HK-2 (cell line): ENCODE results near the gene TSPAN31.
A peak's percentile ranks its signal among the peaks of the same experiment; 100 is the strongest.

ENCODE experiments used
- DNase-seq: peaks from one replicate; pipeline ENCODE4 v3.0.0-alpha.2; 2018; ENCODE audit not compliant: unreplicated experiment

The TSPAN31 gene

DNA sequence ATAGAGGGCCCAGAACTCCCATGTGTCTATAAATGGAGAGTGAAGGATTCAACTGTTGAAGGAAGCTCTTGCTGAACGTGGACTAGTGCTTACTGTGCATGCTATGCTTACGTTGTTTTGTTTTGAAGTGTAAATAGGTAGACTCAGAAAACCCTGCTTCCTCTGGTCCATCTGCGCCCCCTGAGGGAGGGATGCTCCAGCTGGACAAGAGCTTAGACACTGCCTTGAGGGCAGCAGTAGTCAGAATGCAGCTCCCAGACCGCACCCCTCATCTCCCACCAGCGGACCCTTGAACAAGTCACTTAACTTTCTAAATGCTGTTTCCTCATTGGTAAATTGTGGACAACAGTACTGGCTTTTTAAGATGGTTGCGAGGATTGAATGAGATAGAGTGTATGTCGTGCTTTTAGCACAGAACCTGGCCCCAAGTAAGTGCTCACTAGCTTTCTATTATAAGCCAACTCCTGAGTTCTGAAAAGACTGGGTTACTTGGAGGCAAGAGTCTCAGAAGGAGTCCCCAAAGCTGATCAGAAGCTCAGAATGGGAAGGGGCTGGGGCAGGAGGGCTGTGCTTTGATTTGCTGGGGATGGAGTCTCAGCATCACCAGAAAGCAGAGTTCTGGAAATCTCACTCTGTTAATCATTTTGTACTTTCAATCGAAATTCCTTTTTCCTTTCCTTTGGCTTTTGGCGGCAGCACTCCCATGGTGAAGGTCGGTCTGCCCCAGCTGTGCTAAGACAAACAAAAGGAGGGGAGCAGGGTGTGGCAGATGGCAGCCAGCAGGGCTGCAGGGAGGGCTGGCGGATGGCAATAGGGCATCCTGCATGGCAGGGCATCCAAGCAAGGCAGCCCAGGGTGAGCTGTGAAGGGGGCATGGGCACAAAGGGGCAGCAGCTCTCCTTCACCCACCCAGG, 21.9 kb upstream of the TSPAN31 start:
- DNase-seq, result no peak

DNA sequence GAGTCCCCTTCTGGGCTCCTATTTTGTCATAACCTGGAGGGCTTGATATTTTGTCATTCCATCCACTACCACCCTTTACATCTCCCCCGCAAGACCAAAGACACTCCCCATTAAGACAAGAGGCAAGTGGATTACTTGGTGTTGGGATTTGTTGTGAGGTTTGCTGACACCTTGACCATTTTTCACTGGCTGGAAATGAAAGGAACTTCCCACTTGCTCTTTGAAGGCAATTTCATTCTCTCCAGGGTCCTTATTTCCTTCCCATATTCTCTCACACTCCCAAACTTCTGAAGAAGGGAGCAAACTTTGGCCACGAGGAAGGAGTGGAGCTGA, 21.2 kb upstream of the TSPAN31 start:
- no peak for DNase-seq

DNA sequence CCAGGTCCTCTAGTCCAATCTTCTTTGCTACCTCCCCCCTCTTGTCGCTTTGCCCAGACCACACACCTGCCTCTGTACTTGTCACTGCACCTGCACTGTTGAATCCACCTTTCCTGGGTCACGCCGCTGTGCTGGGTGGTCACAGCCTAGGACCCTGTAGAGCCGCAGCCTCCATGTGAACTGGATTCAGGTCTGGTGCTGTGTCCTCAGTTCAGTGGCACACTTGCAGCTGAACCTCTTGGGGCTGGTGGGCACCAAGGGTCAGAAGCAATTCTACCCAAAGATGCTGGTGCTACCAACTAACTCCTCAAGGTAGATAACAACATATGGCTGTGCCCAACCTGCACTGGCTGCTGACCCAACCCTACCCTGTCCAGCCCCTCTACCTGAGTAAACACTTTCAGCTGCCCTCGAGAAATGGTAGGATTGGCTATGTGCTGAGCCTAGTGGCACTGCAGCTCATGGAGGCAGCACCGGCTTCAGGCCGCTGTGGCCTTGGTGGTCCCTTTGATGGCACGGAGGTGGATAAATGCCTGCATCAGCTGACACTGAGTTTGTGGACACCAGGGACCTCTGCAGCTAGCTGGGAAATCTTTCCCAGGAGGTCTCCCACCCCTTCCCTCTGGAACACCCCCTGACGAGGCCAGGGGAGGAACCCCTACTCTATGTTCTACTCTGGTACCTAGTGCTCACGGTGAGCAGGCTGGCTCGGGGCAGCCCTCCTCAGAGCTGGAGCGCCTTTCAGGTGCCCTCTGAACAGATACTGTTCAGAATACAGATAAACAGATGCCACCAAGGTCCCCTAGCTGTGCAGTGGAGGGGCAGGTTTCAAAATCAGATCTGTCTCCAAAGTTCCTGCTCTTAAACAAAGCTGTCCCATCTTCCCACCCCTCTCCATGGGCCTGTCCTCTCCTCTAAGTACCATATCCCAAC, 20.6 kb upstream of the TSPAN31 start:
- DNase-seq, result no peak

DNA sequence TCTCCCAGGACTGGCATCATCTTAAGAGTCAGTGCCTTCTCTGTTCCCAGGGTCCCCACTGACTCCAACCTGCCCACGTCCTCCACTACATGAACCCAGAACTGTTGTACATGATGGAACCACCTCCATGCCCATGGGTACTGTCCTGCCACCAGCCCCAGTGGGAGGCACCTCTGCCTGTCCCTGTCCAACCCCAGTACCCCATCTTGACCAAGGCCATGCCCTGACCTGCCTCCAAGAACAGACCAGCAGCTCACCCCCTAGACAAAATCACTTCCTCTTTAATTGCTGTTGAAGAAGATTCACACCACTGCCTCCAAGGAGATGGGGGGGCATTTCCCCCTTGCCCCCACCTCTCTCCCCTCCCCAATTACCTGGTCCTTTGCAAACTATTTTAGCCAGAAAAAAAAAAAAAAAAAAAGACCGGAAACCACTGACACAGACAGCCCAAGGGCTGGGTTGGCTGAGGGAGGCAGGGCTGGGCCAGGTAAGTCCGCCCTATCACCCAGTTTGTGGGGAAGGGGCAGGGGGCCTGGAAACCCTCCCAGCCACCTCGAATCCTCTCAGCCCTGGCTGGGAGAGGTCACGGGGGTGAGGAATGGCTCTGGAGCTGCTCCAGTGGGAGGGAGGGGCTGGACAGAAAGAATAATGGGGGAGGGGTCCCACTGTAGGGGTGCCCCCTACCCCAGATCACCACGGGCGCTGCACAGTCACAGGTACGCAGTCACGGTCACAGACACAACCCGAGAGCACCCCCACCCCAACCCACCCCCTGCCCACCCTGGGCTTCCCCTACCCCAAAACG, 19.7 kb upstream of the TSPAN31 start:
- DNase-seq, result no peak

DNA sequence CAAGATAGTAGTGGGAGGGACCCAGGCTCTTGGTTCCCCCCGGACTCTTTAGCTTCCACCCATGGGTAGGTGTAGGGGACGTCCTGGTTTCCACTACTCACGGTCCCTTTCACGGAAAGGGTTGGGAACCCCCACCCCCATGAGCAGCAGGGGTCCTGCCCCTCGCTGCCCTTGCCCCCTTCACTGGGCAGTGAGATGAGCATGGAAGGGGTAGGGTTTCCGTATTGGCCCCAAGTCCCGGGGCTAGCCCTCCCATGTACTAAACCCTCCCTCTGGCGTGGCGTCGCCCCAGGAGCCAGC, 19.0 kb upstream of the TSPAN31 start:
- DNase-seq, result no peak

DNA sequence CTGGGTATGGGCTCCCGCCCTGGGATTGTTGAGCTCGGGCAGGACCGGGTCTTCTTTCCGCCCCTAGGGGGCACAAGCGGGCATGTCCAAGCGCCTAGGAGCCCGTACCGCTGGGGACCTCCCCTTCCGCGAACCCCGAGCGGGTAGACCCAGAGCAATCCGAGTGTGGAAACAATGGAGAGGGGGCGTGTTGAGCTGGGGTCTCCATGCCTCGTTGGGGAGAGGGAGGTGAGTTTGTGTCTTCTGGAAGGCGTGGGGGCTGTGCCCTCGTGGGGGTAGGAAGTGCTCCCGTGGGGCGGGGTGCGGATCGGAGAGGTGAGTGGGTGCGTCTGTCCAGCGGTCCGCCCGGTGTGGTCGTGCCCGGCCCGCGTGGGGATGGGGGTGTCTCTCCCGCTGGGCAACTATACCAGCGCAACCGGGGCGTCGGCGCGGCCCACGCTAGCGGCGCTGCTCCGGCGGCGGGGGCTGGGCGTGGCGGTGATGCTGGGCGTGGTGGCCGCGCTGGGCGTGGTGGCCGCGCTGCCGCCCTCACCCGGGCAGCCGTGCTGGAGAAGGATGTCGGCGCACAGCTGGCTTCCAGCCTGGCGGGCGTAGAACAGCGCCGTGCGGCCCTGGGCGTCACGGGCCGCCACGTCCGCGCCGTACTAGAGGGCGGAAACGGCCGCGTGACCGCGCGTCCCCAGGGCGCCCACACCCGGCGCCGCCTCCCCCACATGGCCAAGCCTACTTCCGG, 18.5 kb upstream of the TSPAN31 start:
- peak; percentile 89 for DNase-seq

DNA sequence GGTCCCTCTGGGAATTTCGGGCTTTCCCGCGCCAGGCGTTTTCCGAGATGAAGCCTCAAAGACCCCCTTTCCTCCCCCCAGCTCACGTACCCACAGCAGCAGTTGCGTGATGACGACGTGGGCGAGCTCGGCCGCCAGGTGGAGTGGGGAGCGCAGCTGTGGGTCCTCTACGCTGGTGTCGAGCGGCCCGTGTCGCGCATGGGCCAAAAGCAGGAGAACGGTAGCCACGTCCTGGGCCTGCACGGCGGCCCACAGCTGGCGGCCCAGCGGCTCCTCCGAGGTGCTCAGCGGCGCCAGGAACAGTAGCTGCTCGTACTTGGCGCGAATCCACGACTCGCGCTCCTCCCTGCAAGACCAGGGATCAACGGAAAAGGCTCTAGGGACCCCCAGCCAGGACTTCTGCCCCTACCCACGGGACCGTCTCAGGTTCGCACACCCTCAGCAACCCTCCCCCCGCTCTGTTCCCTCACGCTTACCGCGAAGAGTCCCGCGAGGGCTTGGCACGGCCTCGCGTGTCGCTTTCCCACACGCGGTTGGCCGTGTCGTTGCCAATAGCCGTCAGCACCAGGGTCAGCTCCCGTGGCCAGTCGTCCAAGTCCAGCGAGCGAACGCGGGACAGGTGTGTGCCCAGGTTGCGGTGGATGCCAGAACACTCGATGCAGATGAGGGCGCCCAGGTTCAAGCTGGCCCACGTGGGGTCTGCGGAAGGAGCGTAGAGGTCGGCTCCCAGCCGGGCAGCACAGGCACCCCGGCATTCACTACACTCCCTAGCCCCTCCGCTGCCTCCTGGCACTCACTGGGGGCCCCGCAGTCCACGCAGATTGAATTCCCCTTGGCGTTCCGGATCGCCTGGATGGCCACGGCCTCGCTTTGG, 17.7 kb upstream of the TSPAN31 start:
- no peak for DNase-seq

DNA sequence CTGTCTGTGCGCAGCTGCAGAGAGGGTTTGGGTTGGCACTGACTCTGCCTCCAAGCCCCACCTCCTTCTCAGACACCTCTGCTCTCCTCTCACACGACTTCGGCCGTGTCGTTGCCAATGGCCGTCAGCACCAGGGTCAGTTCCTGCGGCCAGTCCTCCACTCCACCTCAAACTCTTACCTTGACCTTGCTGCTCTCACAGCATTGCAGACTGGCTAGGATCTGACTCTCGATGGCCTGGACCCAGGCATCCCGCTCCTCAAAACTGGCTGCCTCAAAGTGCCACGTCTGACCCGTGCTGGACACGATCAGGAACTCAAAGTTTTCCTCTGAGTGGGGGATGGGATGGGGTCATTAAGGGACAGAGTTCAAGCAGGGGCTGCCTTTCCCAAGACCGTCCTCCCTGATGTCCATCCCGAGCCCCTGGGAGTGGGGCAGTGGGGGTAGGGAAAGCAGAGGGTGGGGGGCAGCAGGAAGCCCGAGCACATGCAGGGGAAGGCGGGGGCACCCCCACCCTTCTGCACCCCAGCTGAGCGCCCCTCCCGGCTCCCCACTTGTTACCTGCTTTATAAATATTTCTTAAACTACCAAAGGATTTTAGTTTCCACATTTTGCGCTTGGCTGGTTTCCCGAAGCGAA, 17.0 kb upstream of the TSPAN31 start:
- no peak for DNase-seq

DNA sequence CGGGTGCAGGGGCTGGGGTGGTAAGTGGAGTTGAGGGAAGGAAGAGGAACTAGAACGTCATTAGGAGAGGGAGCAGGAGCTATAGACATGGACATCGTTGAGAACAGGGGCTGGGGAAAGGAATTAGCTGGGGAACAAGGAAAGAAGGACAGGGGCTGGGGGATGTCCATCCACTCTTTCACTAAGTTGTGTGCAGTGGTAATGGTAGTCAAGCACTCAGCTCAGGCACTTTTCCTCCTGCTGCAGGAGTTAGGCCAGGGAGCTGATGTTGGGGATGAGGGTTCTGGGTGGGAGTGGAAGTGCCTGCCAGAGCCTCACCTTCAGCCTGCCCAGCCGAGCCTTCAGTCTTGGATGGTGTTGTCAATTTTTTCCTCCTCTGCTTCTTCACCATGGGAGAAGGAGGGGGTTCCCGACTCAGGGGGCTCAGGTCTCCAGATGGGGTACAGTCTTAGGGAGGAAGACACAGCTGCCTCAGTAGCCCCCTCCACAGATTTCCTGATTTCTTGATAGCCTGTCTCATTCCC, 15.5 kb upstream of the TSPAN31 start:
- DNase-seq, result no peak

DNA sequence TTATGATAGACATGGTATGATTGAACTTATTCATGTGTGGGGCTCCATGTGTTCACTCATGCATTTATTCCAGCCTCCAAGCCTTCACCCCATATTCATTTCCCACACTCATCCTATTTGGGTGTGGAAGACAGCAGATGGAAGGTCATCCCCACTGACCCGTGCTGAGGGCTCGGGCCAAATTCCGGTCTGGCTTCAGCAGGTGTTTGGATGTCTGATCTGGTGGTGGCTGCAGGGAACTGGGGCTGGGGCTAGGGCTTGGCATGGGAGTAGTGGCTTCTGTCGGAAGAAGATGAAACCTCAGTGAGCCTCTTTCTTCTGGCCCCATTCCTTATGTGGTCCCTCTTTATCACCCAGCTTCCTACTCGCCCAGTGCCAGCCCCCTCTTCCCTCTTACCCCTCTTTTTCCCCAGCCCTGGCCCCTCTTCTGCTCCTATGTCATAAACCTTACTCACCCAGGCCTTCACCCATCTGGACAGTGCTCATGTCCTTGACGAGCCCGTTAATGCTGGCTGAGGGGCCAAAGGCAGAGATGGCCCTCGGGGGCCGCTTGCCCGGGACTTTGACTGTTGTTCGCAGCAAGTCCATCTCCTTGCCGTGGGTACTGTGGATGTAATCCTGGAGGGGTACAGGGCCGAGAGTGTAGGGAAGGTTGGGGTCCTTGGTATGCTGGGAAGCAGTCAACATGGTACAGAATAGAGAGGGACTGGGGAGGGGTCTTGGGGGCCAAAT, 14.3 kb upstream of the TSPAN31 start:
- DNase-seq, result no peak

DNA sequence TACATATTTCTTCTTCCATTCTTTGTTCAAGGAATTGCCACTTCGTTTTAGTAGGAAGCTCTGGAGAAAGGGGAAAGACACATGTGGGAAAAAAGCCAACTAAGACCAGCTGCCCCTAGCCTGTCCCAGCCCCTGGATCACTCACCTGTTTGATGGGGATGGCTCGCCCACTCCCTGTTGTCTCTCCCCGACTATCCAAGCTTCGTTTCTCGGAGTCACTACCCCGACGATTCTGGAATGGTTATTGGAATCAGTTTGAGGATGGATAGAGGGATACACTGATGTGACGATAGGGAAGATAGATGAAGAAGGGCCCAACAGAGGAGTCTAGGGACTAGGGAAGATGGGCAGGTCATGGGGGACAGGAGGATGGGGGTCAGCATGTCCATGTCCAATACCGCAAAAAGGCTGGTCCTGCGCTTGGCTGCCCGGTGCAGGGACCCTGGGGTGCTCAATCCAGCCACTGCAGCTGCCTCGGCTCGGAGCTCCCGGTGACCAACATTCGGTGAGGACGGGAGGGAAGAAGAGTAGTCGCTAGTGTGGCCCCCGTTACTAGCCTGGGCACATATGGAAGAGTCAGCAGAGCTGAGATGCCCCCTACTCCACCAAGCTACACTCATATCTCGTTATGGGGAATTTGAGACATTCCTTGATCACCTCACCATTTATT, 13.3 kb upstream of the TSPAN31 start:
- DNase-seq, result no peak

DNA sequence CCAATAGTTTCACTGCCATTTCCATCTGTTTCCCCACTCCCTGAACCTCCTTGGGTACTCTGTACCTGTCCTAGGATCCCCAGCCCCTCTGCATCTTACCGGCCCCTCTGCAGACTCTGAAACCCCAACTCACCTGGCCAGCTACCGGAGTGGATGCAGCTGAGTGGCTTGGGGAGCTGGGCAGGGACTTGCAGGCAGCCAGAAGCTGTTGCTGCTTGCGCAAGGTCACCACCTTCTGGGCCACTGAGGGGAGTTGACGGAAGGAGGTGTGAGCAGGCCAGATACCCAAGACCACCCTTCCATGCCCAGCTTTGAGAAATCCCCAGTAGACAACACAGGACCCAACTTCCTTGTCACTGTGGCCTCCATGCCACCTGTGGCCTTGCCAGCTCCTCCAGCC, 12.6 kb upstream of the TSPAN31 start:
- no peak for DNase-seq

DNA sequence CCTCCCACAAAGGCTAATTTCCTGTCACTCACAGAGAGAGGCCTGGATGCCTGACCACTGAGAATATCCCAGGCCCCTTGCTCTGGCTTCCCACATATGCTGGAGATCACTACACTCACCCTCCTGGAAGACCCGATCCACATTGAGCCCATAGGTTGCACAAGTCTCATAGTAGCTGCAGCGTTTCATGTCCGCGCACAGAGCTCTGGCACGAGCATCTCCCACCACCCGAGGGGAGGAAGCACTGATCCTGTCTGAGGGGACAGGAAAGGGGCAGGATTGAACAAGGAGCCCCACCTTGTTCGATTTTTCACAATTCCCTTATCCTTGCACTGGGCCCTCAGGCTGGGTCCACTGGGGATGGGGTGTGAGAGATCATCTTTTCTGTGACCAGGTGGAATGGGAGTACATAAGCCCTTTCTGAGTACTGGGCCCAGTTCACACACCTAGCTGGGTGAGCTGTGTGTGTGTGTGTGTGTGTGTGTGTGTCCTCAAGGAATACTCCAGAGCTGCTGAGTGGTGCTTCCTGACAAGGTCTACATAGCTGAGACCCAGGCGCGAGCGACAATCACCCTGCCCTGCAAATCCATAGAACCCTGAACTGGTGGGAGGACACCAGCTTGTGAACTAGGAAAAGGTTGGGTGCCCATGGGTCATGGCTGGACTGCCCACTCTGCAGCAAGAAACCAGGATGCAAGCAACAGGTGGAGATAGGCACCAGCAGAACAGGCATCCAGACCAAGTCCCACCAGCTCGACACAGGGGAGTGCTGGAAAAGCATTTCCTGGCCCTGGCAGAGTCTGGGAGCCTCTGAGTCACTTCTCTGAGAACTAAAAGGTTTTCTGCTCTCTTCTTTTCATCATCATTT, 11.9 kb upstream of the TSPAN31 start:
- DNase-seq, result no peak

DNA sequence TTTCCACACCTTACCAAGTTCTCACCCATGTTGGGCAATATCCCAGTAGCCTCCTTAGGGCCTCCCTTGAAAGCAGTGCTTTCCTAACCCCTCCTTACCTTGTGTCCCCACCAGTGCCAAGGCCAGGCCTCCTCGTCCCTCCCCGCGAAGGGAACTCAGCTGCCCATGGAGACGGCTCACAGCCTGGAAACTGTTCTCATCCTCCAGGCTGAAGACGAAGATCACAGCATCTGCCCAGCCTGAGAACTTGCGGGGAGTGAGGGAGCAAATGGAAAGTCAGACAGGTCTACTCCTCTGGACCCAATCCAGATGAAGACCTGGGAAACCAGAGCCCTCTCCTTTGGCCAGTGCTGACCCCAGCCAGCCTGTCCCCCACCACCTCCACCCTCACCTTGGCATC, 10.9 kb upstream of the TSPAN31 start:
- DNase-seq, result no peak

DNA sequence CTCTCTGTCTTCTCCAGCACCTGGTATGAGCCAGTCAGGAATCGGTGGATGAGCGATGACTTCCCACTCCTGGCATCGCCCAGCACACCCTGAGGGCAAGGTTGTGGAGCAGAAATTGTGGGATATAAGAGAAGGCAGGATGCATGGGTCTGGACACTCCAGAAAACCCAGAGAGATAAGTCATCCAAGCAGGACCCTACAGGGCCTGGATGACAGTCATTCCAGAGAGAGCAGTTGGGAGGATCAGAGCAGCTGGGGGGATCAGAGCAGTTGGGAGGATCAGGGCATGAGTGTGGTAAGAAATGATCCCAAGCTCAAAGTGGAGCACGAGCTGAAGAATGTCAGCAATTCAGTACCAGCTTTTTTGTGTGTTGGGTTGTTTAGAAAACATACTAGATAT, 10.2 kb upstream of the TSPAN31 start:
- DNase-seq, result no peak

DNA sequence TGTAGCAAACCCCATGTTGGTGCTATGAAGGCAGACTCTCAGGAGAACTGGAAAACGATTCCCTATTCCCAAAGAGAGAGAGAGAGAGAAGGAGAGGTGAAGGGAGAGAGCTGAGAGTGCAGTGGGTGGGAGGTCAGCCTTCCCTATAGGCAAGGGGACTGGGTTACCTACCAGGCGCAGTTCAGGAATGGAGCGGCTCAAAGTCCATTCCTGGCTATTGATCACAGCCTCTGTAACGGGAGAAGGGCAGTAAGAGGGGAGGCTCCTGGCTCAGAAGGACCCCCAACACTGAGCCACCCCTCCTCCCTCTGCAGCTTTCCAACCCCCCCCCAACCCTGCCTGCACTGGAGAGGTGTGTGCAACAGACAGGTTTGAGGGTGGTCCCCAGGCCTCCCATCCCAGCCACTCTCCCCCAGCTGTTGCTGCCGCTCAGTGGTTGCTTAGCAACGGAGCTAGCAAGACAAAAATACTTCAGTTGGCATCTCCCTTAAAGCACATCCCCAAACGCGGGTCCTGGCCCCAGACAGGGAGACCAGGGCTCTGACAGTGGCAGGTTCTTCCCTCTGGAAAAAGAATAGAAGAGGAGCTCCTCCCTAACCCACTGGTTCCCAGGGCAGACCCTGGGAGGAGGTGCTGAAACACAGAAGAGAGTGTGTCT, 9.5 kb upstream of the TSPAN31 start:
- DNase-seq, result no peak
